ENCODE results near the gene MOV10L1.
"Not testable (repeated sequence)": the region's sequence is repeated elsewhere in the genome, so short reads cannot be mapped to it uniquely, and the experiment has no call there.

Gene MOV10L1

DNA sequence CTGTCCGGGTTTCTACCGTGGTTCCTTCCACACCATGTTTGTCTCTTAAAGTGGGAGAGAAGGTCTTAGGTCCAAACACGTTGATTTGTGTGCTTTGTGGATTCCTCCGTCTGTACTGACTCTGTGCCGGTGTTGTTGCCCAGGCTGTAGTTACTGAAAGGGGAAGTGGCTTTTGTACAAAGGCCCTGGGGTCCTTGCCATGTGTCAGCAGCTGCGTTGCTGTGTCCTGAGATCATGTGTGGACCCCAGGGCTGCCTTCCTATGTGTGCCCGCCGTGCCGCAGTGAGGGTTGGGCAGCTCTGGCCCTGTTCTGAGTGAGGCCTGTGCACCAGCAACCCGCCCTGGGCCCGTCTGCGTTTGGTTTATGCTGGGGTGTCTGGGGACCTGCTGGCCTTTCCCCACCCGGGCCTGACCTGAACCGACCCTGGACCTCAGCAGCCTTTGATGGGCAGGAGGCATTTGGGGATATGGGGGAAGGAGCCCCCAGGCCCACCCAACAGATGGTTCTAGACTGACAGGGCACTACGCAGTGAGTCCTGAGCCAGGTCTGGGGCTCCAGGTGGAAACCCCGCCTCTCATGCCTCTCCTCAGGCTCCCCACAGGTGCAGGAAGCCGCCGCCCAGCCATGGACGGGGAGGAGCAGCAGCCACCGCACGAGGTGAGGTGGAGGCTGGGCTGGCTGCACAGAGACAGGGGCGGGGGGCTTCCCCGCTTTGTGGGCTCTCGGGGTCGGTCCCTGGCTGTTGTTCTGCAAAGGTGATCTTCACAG is 102.8 kb downstream of the MOV10L1 start:
- DNase-seq: no peak

DNA sequence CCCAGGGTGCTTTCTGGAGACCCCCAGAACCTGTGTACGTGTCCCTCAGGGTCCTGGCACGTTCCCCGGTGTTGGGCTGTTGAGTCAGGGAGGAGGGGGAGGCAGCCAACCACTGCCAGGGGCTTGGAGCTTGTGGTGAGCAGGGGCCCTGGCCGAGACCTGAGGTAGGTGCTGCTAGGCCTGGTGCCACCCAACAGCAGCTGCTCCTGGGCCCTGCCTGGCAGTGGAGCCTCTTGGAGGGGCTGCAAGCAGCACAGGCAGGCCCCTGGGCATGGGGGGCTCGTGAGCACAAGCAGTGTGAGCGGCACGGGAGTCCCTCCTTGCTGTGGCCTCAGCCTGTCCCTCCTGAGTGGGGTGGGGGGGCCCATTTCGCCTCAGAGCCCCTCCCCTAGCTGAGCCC is 103.8 kb downstream of the MOV10L1 start:
- no peak for DNase-seq

DNA sequence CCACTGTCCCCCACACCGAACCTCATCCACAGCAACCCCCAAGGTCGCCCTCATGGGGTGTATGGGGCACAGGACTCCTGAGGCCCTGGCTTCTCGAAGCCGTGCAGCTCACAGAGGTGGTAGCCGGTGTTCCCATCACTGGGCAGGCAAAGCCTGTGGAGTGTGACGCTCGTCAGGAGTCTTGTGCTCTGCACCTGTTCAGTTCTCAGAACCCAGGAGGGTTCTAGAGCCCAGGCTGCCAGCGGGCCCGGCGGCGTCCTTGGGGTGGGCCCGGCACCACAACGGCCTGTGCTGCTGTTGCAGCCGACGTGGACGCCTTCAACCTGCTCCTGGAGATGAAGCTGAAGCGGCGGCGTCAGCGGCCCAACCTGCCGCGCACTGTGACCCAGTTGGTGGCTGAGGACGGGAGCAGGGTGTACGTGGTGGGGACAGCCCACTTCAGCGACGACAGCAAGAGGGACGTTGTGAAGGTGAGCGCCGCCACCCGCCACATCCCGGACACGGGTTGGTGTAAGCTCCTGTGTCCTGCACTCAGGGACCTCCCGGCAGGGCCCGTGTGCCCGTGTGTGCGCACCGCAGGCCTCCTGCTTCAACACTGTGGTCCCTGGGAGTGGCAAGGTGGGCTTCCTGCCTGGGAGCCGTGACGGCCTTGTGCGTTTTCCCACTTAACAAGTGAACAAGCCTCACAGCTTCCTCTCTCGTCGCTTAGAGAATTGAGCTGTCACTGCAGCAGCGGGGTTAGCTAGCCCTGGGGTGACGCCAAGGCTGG is 104.4 kb downstream of the MOV10L1 start:
- no peak for DNase-seq

DNA sequence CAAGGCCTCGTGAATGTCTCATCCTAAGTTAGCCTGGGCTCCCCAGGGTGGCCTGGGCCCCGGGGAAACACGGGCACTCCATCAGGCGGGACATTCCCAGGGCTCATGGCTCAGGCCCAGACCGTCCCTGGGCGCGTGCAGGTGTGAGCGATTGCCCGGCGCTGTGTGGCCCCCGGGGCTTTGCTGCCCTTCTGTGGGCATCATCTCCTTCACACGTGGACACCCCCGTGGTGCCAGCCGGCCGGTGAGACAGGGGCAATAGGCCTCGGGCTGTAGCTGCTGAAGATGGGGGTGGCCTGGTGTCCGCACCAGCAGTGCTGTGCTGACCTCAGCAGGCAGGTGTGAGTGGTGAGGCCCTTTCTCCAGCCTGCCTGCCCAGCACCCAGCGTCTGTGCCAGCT is 106.5 kb downstream of the MOV10L1 start:
- no peak for DNase-seq

DNA sequence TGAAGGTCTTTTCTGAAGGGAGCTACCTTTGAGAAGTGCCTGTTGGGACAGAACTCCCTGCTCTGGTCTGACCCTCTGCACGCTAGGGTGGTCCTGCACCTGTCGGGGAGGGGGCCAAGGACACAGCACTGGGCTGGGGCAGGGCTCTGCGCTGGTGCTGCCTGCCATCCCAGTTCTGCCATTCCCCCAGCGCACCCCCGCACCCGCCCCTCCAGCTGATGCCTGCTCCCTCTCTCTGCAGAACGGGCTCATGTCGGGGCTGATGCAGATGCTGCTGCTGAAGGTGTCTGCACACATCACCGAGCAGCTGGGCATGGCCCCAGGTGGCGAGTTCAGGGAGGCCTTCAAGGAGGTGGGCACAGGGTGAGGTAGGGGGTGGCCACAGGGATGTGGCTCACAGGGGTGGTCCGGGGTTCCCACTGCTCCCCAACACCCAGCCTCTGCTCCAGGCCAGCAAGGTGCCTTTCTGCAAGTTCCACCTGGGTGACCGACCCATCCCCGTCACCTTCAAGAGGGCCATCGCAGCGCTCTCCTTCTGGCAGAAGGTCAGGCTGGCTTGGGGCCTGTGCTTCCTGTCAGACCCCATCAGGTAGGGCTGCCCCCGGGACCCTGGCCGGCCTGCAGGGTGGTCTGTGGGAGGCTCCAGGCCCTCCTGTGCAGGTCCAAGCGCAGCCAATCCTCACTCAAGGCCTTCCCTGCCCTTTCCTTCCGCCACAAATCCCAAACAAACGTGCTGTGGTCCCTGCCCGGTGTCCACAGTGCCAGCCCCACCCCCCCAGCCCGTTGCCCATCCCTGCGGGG is 107.4 kb downstream of the MOV10L1 start:
- DNase-seq: no peak

DNA sequence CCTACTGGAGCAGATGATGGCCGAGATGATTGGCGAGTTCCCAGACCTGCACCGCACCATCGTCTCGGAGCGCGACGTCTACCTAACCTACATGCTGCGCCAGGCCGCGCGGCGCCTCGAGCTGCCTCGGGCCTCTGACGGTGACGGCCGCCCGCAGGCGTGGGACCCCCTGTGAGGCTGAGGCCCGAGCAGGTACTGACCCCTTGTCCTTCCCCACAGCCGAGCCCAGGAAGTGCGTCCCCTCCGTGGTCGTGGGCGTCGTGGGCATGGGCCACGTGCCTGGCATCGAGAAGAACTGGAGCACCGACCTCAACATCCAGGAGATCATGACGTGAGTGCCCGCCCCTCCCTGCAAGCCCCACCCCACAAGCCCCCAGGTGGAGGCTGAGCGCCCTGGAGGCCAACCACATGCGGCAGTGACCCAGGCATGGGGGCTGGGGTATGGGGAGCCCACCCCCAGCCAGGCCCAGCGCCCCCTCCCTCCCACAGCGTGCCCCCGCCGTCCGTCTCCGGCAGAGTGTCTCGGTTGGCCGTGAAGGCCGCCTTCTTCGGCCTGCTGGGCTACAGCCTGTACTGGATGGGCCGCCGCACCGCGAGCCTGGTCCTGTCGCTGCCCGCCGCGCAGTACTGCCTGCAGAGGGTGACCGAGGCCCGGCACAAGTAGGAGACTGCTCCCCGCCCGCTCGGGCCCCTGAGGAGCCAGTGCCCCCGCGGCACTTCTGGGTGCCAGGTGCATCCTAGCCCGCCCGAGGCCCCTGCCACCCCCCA is 108.2 kb downstream of the MOV10L1 start:
- no peak for DNase-seq

DNA sequence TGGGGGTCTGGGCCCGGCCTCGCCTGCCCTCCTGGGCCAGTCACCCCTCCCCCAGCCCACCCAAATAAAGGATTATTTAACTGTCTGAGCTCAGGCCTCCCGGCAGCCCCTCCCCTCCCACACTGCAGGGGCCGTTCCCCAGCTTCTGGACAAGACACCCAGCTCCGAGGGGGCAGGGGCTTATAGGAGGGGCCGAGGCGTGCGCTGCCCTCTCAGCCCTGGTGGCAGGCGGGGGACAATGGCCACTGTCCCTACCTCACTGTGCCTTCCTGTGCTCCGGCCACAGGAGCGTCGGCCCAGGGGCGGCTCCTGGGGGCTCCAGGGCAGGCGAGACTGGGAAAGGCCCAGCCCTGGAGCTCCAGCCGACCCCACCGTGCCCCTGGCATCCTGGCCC is 108.8 kb downstream of the MOV10L1 start:
- no peak for DNase-seq

DNA sequence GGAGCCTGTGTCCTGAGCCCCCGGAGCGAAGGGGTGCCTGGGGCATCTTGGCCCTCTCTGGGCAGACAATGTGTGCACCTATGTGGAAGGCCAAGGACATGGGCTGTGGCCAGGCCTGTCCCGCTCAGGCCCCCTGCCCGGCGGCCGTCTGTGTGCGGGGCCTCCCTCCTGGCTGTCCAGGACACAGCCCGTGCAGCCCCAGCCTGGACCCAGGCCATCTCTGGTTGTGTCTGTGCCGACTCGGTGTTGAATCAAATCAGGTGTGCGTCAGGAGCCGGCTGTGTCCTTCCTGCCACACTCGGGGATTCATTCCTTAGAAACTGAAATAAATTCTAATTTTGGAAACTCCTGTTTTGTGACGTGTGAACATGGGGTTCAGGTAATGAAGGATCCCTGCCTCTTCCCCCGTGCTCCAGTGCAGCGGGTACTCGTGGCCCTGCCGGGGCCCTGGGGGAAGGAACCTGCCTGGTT is 109.5 kb downstream of the MOV10L1 start:
- DNase-seq: no peak

DNA sequence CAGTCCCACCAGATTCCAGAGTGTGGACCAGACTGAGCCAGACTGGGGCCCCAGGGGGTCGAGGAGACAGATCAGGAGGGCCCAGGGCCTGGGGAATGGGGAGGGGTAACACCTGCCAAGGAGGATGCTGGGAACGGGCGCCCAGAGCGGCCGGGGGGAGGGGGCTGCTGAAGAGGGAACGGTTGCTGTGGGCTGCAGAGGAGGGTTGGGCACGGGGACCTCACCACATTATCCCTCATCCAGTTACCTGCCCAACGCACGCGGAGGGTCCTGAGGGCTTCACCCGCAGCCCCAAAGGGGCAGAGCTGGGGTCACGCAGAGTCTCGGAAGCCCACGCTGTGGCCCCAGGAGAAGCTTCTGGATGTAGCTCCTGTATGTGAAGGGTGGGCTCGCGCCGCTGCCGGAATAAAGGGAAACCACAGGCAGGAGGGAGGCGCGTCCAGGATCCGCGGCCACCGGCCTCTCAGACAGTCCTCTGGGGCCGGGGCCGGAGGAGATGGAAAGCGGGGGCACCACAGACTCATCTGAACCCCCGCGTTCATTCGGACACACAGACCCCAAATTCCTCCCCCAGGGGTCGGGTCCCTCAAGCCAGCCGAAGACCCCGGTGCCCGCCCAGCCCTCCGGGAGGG is 110.1 kb downstream of the MOV10L1 start:
- no peak for DNase-seq

DNA sequence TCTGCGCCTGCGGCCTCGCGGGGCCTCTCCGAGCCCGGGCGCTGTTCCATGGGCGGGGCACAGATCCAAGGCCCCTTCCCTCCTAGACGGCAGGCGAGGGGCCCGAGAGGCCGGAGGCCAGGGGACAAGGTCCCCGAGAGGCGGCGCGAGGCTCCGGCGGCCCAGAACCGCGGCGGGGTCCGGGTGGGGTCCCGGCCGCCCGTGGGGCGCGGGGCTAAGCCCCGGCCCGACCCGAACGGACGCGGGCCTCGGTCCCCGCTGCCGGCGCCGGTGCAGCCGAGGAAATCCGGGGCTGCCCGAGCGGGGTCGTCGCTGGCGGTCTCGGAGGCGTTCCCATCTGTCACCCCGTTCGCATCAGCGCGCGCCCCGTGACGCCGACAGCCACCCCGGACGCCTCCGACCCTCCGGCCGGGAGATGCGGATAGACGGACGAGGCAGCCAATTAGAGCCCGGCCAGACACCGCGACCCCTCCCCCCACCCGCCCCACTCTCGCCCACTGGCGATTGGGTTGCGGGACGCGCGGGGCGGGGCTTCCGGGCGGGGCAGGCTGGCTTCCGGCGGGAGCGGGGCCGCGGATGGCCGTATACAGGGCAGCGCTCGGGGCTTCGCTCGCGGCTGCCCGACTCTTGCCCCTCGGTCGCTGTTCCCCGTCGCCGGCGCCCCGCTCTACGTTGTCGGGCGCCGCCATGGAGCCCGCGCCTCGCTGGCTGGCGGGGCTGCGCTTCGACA is 110.8 kb downstream of the MOV10L1 start, which contains the start of gene SELENOO:
TSS of gene SELENOO (plus strand) at position 551 of the 730 bp plus-strand sequence. CDS start at position 577, 26 bp downstream.
- peak; percentile 77 for DNase-seq

DNA sequence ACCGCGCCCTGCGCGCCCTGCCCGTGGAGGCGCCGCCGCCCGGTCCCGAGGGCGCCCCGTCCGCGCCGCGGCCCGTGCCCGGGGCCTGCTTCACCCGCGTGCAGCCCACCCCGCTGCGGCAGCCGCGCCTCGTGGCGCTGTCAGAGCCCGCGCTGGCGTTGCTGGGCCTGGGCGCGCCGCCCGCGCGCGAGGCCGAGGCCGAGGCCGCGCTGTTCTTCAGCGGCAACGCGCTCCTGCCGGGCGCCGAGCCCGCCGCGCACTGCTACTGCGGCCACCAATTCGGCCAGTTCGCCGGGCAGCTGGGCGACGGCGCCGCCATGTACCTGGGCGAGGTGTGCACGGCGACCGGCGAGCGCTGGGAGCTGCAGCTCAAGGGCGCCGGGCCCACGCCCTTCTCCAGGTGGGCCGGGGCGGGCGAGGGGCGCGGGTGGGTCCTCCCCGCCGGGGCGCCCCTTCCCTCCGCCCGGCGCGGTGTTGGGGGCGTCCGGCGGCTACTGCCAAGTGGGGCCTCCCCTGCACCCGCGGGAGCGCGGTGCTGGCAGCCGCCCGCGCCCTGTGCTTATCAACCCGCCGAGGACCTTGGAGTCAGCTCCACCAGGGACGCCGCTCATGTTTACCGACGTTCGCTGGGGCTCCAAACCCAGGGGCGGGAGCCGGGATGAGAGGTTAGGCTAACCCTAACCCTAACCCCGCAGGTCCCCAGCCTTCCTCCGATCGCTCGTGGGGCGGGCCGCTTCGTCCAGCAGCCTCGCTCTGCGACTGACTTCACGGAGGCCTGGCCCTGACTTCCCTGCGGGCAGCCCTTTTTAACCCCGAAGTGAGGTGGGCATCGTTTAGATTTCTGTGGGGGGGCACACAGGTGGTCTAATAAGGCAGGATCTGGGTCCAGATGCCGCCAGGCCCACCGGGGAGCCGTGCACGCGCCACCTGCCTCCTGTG is 111.7 kb downstream of the MOV10L1 start:
- DNase-seq: no peak

DNA sequence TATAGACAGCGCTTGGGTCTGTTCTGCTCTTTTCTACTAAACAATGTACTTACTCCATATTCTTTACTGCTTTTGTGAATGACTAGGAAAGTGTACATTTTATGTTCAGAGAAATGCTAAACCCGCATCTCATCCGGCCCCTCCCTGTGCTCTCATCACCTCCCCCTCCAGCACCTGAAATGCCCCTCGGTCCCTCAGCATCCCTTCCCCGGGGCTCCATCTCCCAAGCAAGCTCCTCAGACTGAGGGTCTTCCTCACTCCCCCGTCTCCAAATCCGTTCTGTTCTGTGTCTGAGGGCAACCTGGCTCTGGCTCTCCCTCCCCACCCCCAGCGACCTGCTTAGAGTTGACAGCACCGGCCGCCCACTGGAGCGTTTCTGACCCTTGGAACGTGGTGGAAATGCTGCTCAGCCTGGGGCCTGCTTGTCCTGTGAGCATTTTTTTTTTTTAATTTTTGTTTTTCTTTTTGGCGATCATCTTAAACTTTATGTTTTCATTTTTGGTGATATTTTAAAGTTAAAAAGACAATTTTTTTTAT is 112.4 kb downstream of the MOV10L1 start:
- DNase-seq: no peak

DNA sequence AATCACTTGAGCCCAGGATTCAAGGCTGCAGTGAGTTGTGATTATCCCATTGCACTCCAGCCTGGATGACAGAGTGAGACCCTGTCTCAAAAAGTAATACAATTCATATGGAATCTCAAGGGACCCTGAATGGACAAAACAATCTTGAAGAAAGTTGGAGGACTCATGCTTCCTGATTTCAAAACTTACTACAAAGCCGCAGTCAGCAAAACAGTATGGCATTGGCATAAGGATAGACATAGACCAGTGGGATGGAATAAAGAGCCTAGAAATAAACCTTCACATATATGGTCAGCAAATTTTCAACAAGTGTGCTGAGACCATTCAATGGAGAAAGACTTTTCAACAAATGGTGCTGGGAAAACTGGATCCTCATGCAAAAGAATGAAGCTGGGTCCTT is 113.5 kb downstream of the MOV10L1 start:
- DNase-seq: no peak

DNA sequence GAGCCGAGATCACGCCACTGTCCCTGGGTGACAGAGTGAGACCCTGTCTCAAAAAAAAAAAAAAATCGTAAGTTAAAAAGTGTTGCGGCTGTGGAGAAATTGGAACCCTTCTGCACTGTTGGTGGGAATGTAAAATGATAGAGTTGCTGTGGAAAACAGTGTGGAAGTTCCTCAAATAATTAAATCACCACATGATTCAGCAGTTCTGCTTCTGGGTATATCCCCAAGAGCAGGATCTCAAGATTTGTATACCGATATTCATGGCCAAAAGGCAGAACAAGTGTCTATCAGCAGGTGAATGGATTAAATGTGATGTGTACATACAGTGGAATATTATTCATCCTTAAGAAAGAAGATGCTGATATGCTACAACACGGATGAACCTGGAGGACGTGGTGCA is 114.8 kb downstream of the MOV10L1 start:
- DNase-seq: no peak

DNA sequence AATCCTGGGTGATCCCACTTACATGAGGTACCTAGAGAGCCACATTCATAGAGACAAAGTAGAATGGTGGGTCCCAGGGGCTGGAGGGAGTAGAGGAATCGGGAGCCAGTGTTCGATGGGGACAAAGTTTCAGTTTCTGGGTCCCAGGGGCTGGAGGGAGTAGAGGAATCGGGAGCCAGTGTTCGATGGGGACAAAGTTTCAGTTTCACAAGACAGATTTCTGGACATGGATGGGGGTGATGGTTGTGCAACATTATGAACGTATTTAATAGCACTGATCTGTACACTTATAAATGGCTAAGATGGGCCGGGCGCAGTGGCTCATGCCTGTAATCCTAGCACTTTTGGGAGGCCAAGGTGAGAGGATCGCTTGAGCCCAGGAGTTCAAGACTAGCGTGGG is 115.2 kb downstream of the MOV10L1 start:
- not testable (repeated sequence) for DNase-seq

DNA sequence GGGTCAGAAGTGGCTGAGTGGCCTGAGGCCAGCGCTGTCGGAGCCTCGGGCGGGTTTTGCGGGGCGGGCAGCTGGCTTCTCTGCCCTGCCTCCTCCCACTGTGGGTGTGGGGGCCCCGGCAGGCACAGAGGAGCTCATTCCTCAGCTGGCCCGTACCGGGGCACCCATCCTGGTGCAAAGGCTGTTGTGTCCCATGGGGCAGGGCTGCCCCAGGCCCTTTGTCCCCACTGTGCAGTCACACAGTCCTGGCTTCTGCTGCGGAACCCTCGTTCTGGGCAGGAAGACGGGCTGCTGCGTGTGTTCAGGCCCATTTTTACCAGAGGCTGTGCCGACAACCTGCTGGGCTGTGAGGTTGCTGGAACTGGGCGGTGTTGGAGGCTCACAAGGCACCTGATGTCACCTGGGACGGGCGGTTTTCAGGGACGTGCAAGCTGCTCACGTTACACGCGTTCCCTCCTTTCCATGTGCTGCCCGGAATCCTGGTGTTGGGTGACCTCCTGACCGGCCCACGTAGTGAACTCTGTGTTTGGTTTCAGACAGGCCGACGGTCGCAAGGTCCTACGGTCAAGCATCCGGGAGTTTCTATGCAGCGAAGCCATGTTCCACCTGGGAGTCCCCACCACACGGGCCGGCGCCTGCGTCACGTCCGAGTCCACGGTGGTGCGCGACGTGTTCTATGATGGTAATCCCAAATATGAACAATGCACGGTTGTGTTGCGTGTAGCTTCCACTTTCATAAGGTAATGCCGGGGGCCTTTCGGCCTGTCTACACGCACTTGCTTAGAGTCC is 116.2 kb downstream of the MOV10L1 start:
- DNase-seq: no peak

DNA sequence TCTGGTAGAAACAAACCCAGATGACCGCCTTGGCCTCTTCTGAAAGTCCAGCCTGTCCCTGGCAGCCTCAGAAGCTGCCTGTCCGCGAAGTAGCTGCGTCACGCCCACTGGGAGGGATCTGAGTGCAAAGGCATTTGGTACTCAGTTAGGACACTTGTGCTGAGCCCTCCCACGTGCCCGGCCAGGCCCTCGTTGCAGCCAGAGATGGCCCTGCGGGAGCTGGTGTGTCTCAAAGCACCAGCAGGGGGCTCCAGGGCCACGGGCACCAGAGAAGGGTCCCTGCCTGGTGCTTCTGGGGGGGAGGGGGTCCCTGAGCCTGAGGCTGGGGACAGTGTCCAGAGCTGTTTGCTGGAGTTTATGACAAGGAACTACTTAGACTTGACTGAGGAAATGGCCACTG is 116.8 kb downstream of the MOV10L1 start:
- DNase-seq: peak; percentile 30

DNA sequence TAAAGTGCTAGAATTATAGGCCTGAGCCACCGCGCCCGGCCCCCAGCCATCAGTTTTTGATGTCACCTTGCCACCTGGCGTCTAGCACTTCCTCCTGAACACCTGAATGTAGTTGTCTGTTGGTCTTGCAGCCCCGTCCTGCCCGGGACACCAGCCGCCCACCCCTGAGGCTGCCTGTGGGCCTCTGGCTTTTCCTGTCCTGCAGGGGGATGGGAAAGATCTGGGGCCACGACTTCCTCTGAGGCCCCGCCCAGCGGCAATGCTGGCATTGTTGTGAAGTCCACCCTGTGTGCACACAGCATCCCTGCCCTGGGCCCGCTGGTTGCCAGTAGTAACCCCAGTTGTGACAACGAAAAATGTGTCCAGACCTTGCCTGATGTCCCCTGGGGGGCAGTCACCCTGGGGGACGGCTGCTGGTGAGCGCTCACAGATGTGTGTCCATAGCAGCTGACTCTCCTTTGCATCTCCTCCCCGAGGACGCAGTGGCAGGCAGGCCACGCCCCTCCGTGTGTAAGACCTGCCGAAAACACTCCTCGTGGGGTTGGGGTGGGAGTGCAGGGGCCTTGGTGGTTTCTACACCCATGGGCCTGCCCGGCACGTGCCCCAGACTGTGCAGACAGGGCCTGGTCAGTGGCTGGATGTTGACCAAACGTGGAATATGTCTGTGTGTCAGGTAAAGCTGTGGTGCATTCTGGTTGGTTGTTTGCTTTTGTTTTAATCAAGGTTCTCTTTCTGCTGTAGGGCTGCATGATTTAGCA is 117.8 kb downstream of the MOV10L1 start:
- DNase-seq: no peak

Measured in NCI-H1694 treated with DMSO at 0.1 percent for 48 hours (cell line).